ENCODE measurements around the gene ACTA2.

- TF ChIP-seq REST (IDR thresholded peaks at IDR 0.05; ENCODE audit: low read depth, low read length) (no peak), PBX3 (IDR thresholded peaks at IDR 0.05) (no peak), SMC3 (IDR thresholded peaks at IDR 0.05; ENCODE audit: low read depth, low read length) (no peak), USF2 (IDR thresholded peaks at IDR 0.05; ENCODE audit: borderline replicate concordance, low read depth, low read length) (no peak), EP300 (IDR thresholded peaks at IDR 0.05; ENCODE audit: borderline replicate concordance in 1 of 2, low read depth in 1 of 2, low read length in 1 of 2) (no peak), FOSL2 (IDR thresholded peaks at IDR 0.05; ENCODE audit: borderline replicate concordance, low read depth) (no peak), CTCF (IDR thresholded peaks at IDR 0.05) (no peak), MEF2A (IDR thresholded peaks at IDR 0.05; ENCODE audit: borderline replicate concordance, low read depth) (no peak), TAF1 (IDR thresholded peaks at IDR 0.05; ENCODE audit: borderline replicate concordance, low read depth, low read length) (no peak), POLR2AphosphoS5 (IDR thresholded peaks at IDR 0.05; ENCODE audit: low read depth, low read length) (no peak), EZH2phosphoT487 (IDR thresholded peaks at IDR 0.05; ENCODE audit: borderline replicate concordance, low read depth) (no peak), RCOR1 (IDR thresholded peaks at IDR 0.05; ENCODE audit: low read length) (no peak), USF1 (IDR thresholded peaks at IDR 0.05; ENCODE audit: borderline replicate concordance, low read depth) (no peak), GABPA (IDR thresholded peaks at IDR 0.05; ENCODE audit: low read depth) (no peak)
These were observed 35.6 kb downstream of the ACTA2 start for GRCh38 chr10:88916986-88917385.

Data from SK-N-SH (cell line).